PC-9 (cell line): ENCODE measurements around the gene KCNJ14. TPM values are rescaled to one million over a fixed set of nuclear protein-coding genes. Genes with fewer than 3 reads are reported as not detected.

ENCODE experiments used
- BruUV-seq: library from RNA; stranded (reverse); fragments of 400-500 nt; replicated peaks from 2 replicates; lab custom pipeline; 2021; lab: Mats Ljungman, UMichigan
- CTCF ChIA-PET: fragments of 300-600 bp; sonication (Branson Sonifier 250); formaldehyde crosslinking; loops from one replicate; lab custom pipeline; 2022; ENCODE audit warnings: antibody characterized with exemption; lab: Charles Lee
- POLR2A ChIA-PET: fragments of 300-600 bp; sonication (Branson Sonifier 250); formaldehyde crosslinking; loops from one replicate; lab custom pipeline; 2022; ENCODE audit warnings: antibody characterized with exemption; ENCODE audit not compliant: unreplicated experiment; lab: Charles Lee
- DNase-seq, 2 experiments: peaks; one replicate each; pipeline versions ENCODE4 v3.0.0 to v3.0.0-alpha.2; 2015 to 2022; ENCODE audit warnings: mixed read lengths in 1 of 2
- H2AFZ ChIP-seq: fragments of 200-600 bp; sonication (generic); 2 replicates; pipeline ENCODE4 v1.8.1; 2017; ENCODE audit warnings: antibody characterized with exemption
- H3F3A ChIP-seq: fragments of 200-600 bp; sonication (generic); 2 replicates; pipeline ENCODE4 v1.8.1; 2017; ENCODE audit warnings: antibody characterized with exemption, mild to moderate bottlenecking, low read depth; ENCODE audit not compliant: insufficient read depth
- H3K27ac ChIP-seq: fragments of 200-600 bp; sonication (generic); 2 replicates; pipeline ENCODE4 v1.6.1; 2016; ENCODE audit warnings: mixed run types
- H3K27me3 ChIP-seq: fragments of 200-600 bp; sonication (generic); 2 replicates; pipeline ENCODE4 v1.6.1; 2016; ENCODE audit warnings: low read depth, mixed run types; ENCODE audit not compliant: insufficient read depth
- H3K36me3 ChIP-seq: fragments of 200-600 bp; sonication (generic); 2 replicates; pipeline ENCODE4 v1.6.1; 2016; ENCODE audit warnings: low read depth, mixed run types
- H3K4me1 ChIP-seq: fragments of 200-600 bp; sonication (generic); replicated peaks from 2 replicates; pipeline ENCODE4 v1.6.1; 2016; ENCODE audit warnings: mixed run types; ENCODE audit not compliant: insufficient read depth
- H3K4me2 ChIP-seq: fragments of 200-600 bp; sonication (generic); 2 replicates; pipeline ENCODE4 v1.6.1; 2017; ENCODE audit warnings: mixed run types
- H3K4me3 ChIP-seq: fragments of 200-600 bp; sonication (generic); 2 replicates; pipeline ENCODE4 v1.6.1; 2016; ENCODE audit warnings: mixed run types
- H3K79me2 ChIP-seq: fragments of 200-600 bp; sonication (generic); 2 replicates; pipeline ENCODE4 v1.6.1; 2017; ENCODE audit warnings: low read depth, mixed run types
- H3K9me2 ChIP-seq: fragments of 200-600 bp; sonication (generic); 2 replicates; pipeline ENCODE4 v1.8.1; 2017; ENCODE audit warnings: mild to moderate bottlenecking; ENCODE audit not compliant: insufficient read depth
- H3K9me3 ChIP-seq: fragments of 200-600 bp; sonication (generic); 2 replicates; pipeline ENCODE4 v1.8.1; 2016; ENCODE audit warnings: low read depth; ENCODE audit not compliant: insufficient read depth
- H4K20me1 ChIP-seq: fragments of 200-600 bp; sonication (generic); 2 replicates; pipeline ENCODE4 v1.8.1; 2017; ENCODE audit not compliant: insufficient read depth
- CTCF ChIP-seq: fragments of 200-600 bp; sonication (generic); conservative IDR thresholded peaks from 2 replicates; pipeline ENCODE4 v1.6.1; 2017; ENCODE audit warnings: mixed run types, antibody characterized with exemption, mild to moderate bottlenecking, moderate library complexity
- EZH2 ChIP-seq: fragments of 200-600 bp; sonication (generic); IDR thresholded peaks from 2 replicates; pipeline ENCODE4 v1.8.0; 2017; ENCODE audit warnings: antibody characterized with exemption, low read depth
- intact Hi-C: fragments of 100-400 bp; cut with micrococcal nuclease; formaldehyde crosslinking; loops from one replicate; pipeline ENCODE4 v1.10.0; 2022; ENCODE audit not compliant: unreplicated experiment
- total RNA-seq: library from RNA; stranded (reverse); gene quantifications from 2 replicates; pipeline ENCODE4 v1.2.3, GENCODE V29; 2021

Gene KCNJ14
- total RNA-seq, 1 experiment from 2014 or later = 5.4 TPM

- Histone ChIP-seq H3K9me2 (no peaks in the 10 kb centered on the region), H3K36me3 (peaks cover 26% of the 10 kb centered on the region), H3K4me3 (no peak overlapping the region), H3K79me2 (peaks cover 14% of the 10 kb centered on the region), H3F3A (peaks cover 38% of the 10 kb centered on the region), H3K27me3 (no peaks in the 10 kb centered on the region), H3K4me1 (peaks cover 7% of the 10 kb centered on the region; the same call in 1 of the 2 replicates), H3K27ac (no peak overlapping the region), H3K4me2 (no peak overlapping the region), H4K20me1 (peaks cover 31% of the 10 kb centered on the region), H3K9me3 (no peaks in the 10 kb centered on the region), H2AFZ (no peak overlapping the region)
- CTCF ChIA-PET = no interaction called here
- peak; percentile 71 to 75 for DNase-seq
- no TSS peak for BruUV-seq
- no peak for TF ChIP-seq EZH2
- no peak for TF ChIP-seq CTCF
- POLR2A ChIA-PET = interaction anchor here (0.7 kb wide), 1 partner anchor 72 kb away, joined by 16 read pairs; no protein-coding TSS in a partner anchor
- intact Hi-C loops = no loop called here
Observed at GRCh38 chr19:48415395-48415794, 40.0 kb upstream of the KCNJ14 start.

- Histone ChIP-seq H3K27ac (no peak overlapping the region), H3K9me3 (no peaks in the 10 kb centered on the region), H3K79me2 (peaks cover 14% of the 10 kb centered on the region), H3K9me2 (no peaks in the 10 kb centered on the region), H3K27me3 (no peaks in the 10 kb centered on the region), H4K20me1 (peaks cover 31% of the 10 kb centered on the region), H3F3A (peaks cover 38% of the 10 kb centered on the region), H3K4me1 (peaks cover 7% of the 10 kb centered on the region; the same call in 1 of the 2 replicates), H3K36me3 (peaks cover 26% of the 10 kb centered on the region), H2AFZ (no peak overlapping the region), H3K4me3 (no peak overlapping the region), H3K4me2 (no peak overlapping the region)
- BruUV-seq = no TSS peak
- ChIA-PET CTCF (interaction anchor here (0.7 kb wide), 1 partner anchor 297 kb away, joined by 7 read pairs; no protein-coding TSS in a partner anchor), POLR2A (no interaction called here)
- TF ChIP-seq CTCF (no peak), EZH2 (no peak)
- intact Hi-C loops = no loop called here
- DNase-seq = no peak
Observed at GRCh38 chr19:48415806-48416221, 39.6 kb upstream of the KCNJ14 start.

GRCh38 chr19:48417421-48417820 is 38.0 kb upstream of the KCNJ14 start:
- TF ChIP-seq EZH2 = no peak
- no peak for TF ChIP-seq CTCF
- Histone ChIP-seq H3K27ac (no peak overlapping the region), H3K79me2 (0 out of 2 replicates have a peak, but pooled peaks cover 10% of the 10 kb centered on the region), H3F3A (peaks cover 29% of the 10 kb centered on the region; the same call in 1 of the 2 replicates), H3K4me2 (no peak overlapping the region), H2AFZ (no peak overlapping the region), H3K9me2 (no peaks in the 10 kb centered on the region), H4K20me1 (peaks cover 26% of the 10 kb centered on the region), H3K4me3 (no peak overlapping the region), H3K9me3 (no peaks in the 10 kb centered on the region), H3K4me1 (peaks cover 7% of the 10 kb centered on the region; the same call in 1 of the 2 replicates), H3K27me3 (no peaks in the 10 kb centered on the region), H3K36me3 (peaks cover 31% of the 10 kb centered on the region)
- ChIA-PET POLR2A (no interaction called here), CTCF (interaction anchor here (0.7 kb wide), 1 partner anchor 16 kb away, joined by 13 read pairs; no protein-coding TSS in a partner anchor)
- no TSS peak for BruUV-seq
- DNase-seq = no peak
- intact Hi-C loops = no loop called here
